Right atrium auricular region (tissue), 2 donors: ENCODE measurements around the gene EPC2. TPM values are rescaled to one million over a fixed set of nuclear protein-coding genes. Genes with fewer than 3 reads are reported as not detected.

Source experiments
- DNase-seq: peaks from one replicate; pipeline ENCODE4 v3.0.0-alpha.2; 2019; ENCODE audit warnings: low spot score
- H3K27ac ChIP-seq, 2 donors: fragments of 200-600 bp; sonication (generic); 1 replicate in 1 of 2; 2 replicates in 1 of 2; pipeline ENCODE4 v1.5.1; 2016 to 2019
- H3K27me3 ChIP-seq, 2 donors: fragments of 200-600 bp; sonication (generic); one replicate each; pipeline versions ENCODE4 v1.5.1 to v1.6.0; 2017 to 2019
- H3K36me3 ChIP-seq: fragments of 200-600 bp; sonication (generic); one replicate; pipeline ENCODE4 v1.5.1; 2016
- H3K4me1 ChIP-seq, 2 donors: fragments of 200-600 bp; sonication (generic); one replicate each; pipeline versions ENCODE4 v1.5.1 to v1.6.0; 2017 to 2019
- H3K4me3 ChIP-seq, 2 donors: fragments of 200-600 bp; sonication (generic); 1 replicate in 1 of 2; 2 replicates in 1 of 2; pipeline ENCODE4 v1.5.1; 2017 to 2019; ENCODE audit warnings: mild to moderate bottlenecking in 1 of 2, moderate library complexity in 1 of 2
- H3K9me3 ChIP-seq, 2 donors: fragments of 200-600 bp; sonication (generic); one replicate each; pipeline ENCODE4 v1.5.1; 2019
- total RNA-seq, 2 donors: library from RNA; depleted of rRNA; stranded (reverse); fragments of >200 nt; gene quantifications; one replicate each; pipeline ENCODE4 v1.1.0, GENCODE V29; 2016
- TF ChIP-seq, protein P1 (sequence below), 2 donors: fragments of 200-600 bp; sonication (generic); IDR thresholded peaks; one replicate each; pipeline ENCODE4 v1.5.1; 2019; ENCODE audit warnings: antibody characterized with exemption in 2 of 2

The EPC2 gene
- total RNA-seq, 2 donors from 2014 or later, result 17.8 to 18.3 TPM

DNA sequence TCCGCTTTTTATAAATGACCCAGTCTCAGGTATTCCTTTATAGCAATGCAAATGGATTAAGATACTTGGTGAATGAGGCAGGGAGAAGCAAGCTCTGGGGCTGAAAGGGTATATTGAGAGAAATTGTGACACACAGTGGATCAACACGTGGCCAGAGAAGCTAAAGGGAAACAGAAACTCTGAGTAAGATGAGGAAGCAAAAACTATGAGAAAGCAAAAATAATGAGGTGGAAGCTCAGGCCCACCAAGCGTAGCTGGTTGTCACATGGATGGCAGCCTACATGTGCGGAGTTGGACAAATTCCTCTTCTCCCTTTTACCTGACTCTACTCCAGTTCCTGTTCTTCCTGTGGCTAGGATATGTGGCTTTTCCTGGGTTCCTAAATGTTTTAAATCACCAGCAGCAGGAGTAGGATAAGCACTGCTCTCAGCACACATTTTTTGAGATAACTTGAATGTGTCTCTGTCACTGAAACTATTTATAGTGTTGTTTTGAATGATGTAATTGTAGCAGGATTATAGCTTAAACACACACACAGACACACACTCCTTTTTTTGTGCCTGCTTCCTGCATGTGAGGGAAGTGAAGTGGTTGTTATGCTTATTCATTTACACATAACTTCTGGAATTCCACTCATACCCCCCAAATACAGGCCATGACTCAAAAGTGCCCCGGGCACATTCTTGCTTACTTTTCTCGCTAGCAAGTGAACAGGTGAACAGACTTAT, 30.1 kb upstream of the EPC2 start:
- H3K36me3 ChIP-seq, result no peaks in the 10 kb centered on the region
- H3K9me3 ChIP-seq, result no peaks in the 10 kb centered on the region
- TF ChIP-seq, protein P1, sequence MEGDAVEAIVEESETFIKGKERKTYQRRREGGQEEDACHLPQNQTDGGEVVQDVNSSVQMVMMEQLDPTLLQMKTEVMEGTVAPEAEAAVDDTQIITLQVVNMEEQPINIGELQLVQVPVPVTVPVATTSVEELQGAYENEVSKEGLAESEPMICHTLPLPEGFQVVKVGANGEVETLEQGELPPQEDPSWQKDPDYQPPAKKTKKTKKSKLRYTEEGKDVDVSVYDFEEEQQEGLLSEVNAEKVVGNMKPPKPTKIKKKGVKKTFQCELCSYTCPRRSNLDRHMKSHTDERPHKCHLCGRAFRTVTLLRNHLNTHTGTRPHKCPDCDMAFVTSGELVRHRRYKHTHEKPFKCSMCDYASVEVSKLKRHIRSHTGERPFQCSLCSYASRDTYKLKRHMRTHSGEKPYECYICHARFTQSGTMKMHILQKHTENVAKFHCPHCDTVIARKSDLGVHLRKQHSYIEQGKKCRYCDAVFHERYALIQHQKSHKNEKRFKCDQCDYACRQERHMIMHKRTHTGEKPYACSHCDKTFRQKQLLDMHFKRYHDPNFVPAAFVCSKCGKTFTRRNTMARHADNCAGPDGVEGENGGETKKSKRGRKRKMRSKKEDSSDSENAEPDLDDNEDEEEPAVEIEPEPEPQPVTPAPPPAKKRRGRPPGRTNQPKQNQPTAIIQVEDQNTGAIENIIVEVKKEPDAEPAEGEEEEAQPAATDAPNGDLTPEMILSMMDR (IDR thresholded peaks at IDR 0.05), result no peak
- H3K27ac ChIP-seq, result peak overlapping the region; percentile 59 to 74
- no peak overlapping the region for H3K4me3 ChIP-seq
- no peak for DNase-seq
- H3K4me1 ChIP-seq, result peaks cover 0 to 33% of the 10 kb centered on the region in 2 donors
- no peaks in the 10 kb centered on the region for H3K27me3 ChIP-seq

DNA sequence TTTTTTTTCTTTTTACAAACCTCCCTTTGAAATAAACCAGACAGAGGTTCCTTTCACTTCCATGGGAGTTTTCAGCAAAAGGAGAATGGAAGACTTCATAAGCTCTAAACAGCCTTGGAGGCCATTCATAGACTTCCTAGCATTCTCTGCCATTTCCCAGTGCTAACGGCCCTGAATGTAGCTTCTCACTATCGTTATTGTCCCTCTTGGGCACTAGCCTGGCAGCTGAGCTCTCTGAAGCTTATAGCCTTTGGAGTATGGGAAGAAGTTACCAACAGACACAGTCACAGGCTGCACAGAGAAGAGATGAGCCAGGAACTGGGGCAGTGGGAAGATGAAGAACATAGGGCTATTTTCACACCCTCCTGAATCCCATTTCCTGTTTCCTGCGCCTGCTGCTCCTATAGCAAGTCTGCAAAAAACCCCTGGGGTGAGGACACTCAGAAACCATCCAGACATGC, 29.1 kb upstream of the EPC2 start:
- no peaks in the 10 kb centered on the region for H3K36me3 ChIP-seq
- peak overlapping the region; percentile 59 to 74 for H3K27ac ChIP-seq
- TF ChIP-seq, protein P1 (IDR thresholded peaks at IDR 0.05), result no peak
- no peaks in the 10 kb centered on the region for H3K9me3 ChIP-seq
- H3K27me3 ChIP-seq, result no peaks in the 10 kb centered on the region
- DNase-seq, result no peak
- no peak overlapping the region for H3K4me3 ChIP-seq
- H3K4me1 ChIP-seq, result peaks cover 0 to 33% of the 10 kb centered on the region in 2 donors

DNA sequence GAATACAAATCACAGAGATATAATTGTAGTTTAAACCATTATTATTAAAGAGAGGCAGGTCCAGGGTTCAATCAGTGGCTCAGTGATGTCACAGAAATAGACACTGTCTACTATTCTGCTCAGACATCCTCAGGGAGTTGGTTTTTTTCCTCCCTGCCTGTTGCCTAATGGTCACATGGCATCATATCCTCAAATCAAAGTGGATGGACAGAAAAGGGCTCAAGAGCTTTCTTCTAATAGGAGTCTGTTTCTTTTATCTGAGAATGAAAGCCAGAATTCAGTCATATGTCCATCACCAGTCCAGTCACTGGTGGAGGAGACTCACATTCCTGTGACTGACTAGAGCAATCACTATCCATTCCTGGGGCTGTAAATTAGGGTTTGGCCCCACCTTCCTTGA, 27.9 kb upstream of the EPC2 start:
- Histone ChIP-seq H3K27me3 (no peaks in the 10 kb centered on the region), H3K27ac (no peak overlapping the region), H3K36me3 (no peaks in the 10 kb centered on the region), H3K4me1 (peaks cover 0 to 33% of the 10 kb centered on the region in 2 donors), H3K9me3 (no peaks in the 10 kb centered on the region), H3K4me3 (no peak overlapping the region)
- no peak for DNase-seq
- TF ChIP-seq, protein P1 (IDR thresholded peaks at IDR 0.05), result no peak

DNA sequence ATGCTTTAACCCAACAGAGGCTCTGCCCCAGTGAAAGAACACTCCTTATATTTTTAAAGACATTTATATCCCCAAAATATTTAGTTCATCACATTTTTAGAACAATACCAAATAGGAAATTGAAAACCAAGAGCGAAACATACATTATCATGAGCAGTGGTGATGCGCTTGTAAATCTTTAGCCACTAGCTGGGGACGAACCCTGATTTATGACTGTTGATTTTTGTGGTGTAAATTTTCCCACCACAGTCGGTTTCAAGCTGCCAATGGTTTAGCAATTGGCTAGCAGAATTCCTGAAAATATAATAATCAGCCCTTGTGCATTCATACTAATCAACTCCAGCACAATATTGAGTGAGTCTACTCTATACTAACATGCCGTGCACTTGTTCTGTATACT, 27.3 kb upstream of the EPC2 start:
- Histone ChIP-seq H3K4me1 (peaks cover 0 to 33% of the 10 kb centered on the region in 2 donors), H3K36me3 (no peaks in the 10 kb centered on the region), H3K27me3 (no peaks in the 10 kb centered on the region), H3K4me3 (no peak overlapping the region), H3K27ac (no peak overlapping the region), H3K9me3 (no peaks in the 10 kb centered on the region)
- TF ChIP-seq, protein P1 (IDR thresholded peaks at IDR 0.05), result no peak
- no peak for DNase-seq

DNA sequence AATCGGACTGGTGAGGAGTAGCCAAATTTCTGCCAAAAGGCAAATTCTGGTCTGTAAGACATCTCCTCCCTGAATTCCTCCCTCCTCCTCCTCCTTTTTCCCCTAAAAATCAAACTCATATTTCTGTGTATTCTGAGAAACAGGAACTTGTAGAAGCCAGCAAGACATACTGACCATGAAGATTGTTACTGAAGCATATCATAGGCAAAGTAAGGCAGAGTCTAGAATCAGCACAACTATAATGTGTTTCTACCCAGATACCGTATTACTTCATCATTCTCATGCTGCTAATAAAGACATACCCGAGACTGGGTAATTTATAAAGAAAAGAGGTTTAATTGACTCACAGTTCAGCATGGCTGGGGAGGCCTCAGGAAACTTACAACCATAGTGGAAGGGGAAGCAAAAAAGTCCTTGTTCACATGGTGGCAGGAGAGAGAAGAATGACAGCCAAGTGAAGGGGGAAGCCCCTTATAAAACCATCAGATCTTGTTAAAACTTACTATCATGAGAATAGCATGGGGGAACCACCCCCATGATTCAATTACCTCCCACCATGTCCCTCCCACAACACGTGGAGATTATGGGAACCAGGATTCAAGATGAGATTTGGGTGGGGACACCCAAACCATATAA, 24.9 kb upstream of the EPC2 start:
- no peak for DNase-seq
- H3K27me3 ChIP-seq, result no peaks in the 10 kb centered on the region
- TF ChIP-seq, protein P1 (IDR thresholded peaks at IDR 0.05), result no peak
- H3K36me3 ChIP-seq, result no peaks in the 10 kb centered on the region
- peaks cover 0 to 20% of the 10 kb centered on the region in 2 donors for H3K4me1 ChIP-seq
- H3K9me3 ChIP-seq, result no peaks in the 10 kb centered on the region
- H3K27ac ChIP-seq, result peak overlapping the region in 1 of 2 donors; percentile 35
- H3K4me3 ChIP-seq, result no peak overlapping the region
